Liver (tissue), 9 donors: ENCODE results near the gene ALDH1B1. TPM values are rescaled to one million over a fixed set of nuclear protein-coding genes. Genes with fewer than 3 reads are reported as not detected.

Experiments used
- DNase-seq: peaks from one replicate; pipeline ENCODE4 v3.0.0-alpha.2; 2017; ENCODE audit warnings: low spot score
- H3K27ac ChIP-seq, 2 donors: one replicate each; pipeline ENCODE4 v1.7.0; 2013; ENCODE audit warnings: inconsistent platforms in 2 of 2, low read length in 2 of 2, control low read depth in 1 of 2, low read depth in 1 of 2, mild to moderate bottlenecking in 1 of 2
- H3K27me3 ChIP-seq, 4 donors: one replicate each; pipeline versions ENCODE4 v1.6.1 to v1.7.0; 2013; ENCODE audit warnings: low read length in 3 of 4, inconsistent platforms in 1 of 4, mild to moderate bottlenecking in 1 of 4, moderate library complexity in 1 of 4; ENCODE audit not compliant: control insufficient read depth in 4 of 4, insufficient read depth in 4 of 4
- H3K36me3 ChIP-seq, 4 donors: one replicate each; pipeline versions ENCODE4 v1.6.1 to v1.7.0; 2013; ENCODE audit warnings: low read length in 3 of 4, mild to moderate bottlenecking in 3 of 4, low read depth in 1 of 4, moderate library complexity in 1 of 4; ENCODE audit not compliant: control insufficient read depth in 4 of 4, insufficient read depth in 3 of 4
- H3K4me1 ChIP-seq, 4 donors: one replicate each; pipeline versions ENCODE4 v1.6.1 to v1.7.0; 2013; ENCODE audit warnings: low read length in 3 of 4, mild to moderate bottlenecking in 3 of 4, moderate library complexity in 1 of 4; ENCODE audit not compliant: control insufficient read depth in 4 of 4, insufficient read depth in 4 of 4
- H3K4me3 ChIP-seq, 3 donors: one replicate each; pipeline versions ENCODE4 v1.6.1 to v1.7.0; 2013; ENCODE audit warnings: low read length in 3 of 3, control low read depth in 1 of 3, low read depth in 1 of 3, mild to moderate bottlenecking in 1 of 3
- H3K9ac ChIP-seq, 2 donors: one replicate each; pipeline ENCODE4 v1.7.0; 2013; ENCODE audit warnings: low read length in 2 of 2, mild to moderate bottlenecking in 2 of 2, moderate library complexity in 2 of 2, control low read depth in 1 of 2, low read depth in 1 of 2
- H3K9me3 ChIP-seq, 4 donors: one replicate each; pipeline versions ENCODE4 v1.6.1 to v1.7.0; 2013; ENCODE audit warnings: low read length in 3 of 4; ENCODE audit not compliant: control insufficient read depth in 4 of 4
- ATF3 ChIP-seq: IDR thresholded peaks from 2 replicates; pipeline ENCODE4 v1.6.1; 2016; ENCODE audit warnings: antibody characterized with exemption
- EGR1 ChIP-seq, 2 donors: IDR thresholded peaks; 2 replicates each; pipeline ENCODE4 v1.6.1; 2016 to 2018; ENCODE audit warnings: antibody characterized with exemption in 2 of 2, low read depth in 2 of 2
- FOXA1 ChIP-seq: IDR thresholded peaks from 2 replicates; pipeline ENCODE4 v1.6.1; 2016; ENCODE audit warnings: antibody characterized with exemption
- FOXA2 ChIP-seq: IDR thresholded peaks from 2 replicates; pipeline ENCODE4 v1.6.1; 2016; ENCODE audit warnings: antibody characterized with exemption
- GABPA ChIP-seq, 2 donors: IDR thresholded peaks in 1 of 2; conservative IDR thresholded peaks in 1 of 2; 2 replicates each; pipeline ENCODE4 v1.6.1; 2016; ENCODE audit warnings: antibody characterized with exemption in 2 of 2, mild to moderate bottlenecking in 1 of 2, moderate library complexity in 1 of 2
- HNF4A ChIP-seq, 2 donors: conservative IDR thresholded peaks; 2 replicates each; pipeline ENCODE4 v1.6.1; 2016; ENCODE audit warnings: antibody characterized with exemption in 2 of 2, mild to moderate bottlenecking in 2 of 2
- HNF4G ChIP-seq: IDR thresholded peaks from 2 replicates; pipeline ENCODE4 v1.6.1; 2016; ENCODE audit warnings: antibody characterized with exemption
- JUND ChIP-seq, 2 donors: IDR thresholded peaks; 2 replicates each; pipeline ENCODE4 v1.6.1; 2016; ENCODE audit warnings: antibody characterized with exemption in 2 of 2
- MAX ChIP-seq: IDR thresholded peaks from 2 replicates; pipeline ENCODE4 v1.6.1; 2016; ENCODE audit warnings: antibody characterized with exemption
- NR2F2 ChIP-seq: IDR thresholded peaks from 2 replicates; pipeline ENCODE4 v1.6.1; 2016; ENCODE audit warnings: antibody characterized with exemption
- RAD21 ChIP-seq, 2 donors: IDR thresholded peaks; 2 replicates each; pipeline ENCODE4 v1.6.1; 2016; ENCODE audit warnings: antibody characterized with exemption in 2 of 2, mild to moderate bottlenecking in 2 of 2
- RXRA ChIP-seq, 2 donors: IDR thresholded peaks; 2 replicates each; pipeline ENCODE4 v1.6.1; 2017 to 2018; ENCODE audit warnings: antibody characterized with exemption in 2 of 2, mild to moderate bottlenecking in 1 of 2
- SP1 ChIP-seq: IDR thresholded peaks from 2 replicates; pipeline ENCODE4 v1.6.1; 2018; ENCODE audit warnings: antibody characterized with exemption, mild to moderate bottlenecking
- TAF1 ChIP-seq: conservative IDR thresholded peaks from 2 replicates; pipeline ENCODE4 v1.6.1; 2016; ENCODE audit warnings: antibody characterized with exemption, mild to moderate bottlenecking
- YY1 ChIP-seq: IDR thresholded peaks from 2 replicates; pipeline ENCODE4 v1.6.1; 2016; ENCODE audit warnings: antibody characterized with exemption, mild to moderate bottlenecking
- WGBS: extraction: QIAGEN DNeasy Blood & Tissue Kit; methylation state at CpG from one replicate; pipeline ENCODE4 v1.1.7; 2013; 5-methylcytosine and 5-hydroxymethylcytosine counted together
- polyA plus RNA-seq, 2 donors: library from polyadenylated mRNA; stranded (reverse) in 1 of 2; unstranded in 1 of 2; fragments of 200-250 nt in 1 of 2; fragments of >200 nt in 1 of 2; fragmentation: Nextera tagmentation in 1 of 2; extraction: Ambion mirVana in 1 of 2; gene quantifications; one replicate each; pipeline versions ENCODE4 v1.2.1 to v1.2.3, GENCODE V29; 2013 to 2015
- total RNA-seq, 2 donors: library from RNA; depleted of rRNA; stranded (reverse); fragments of >200 nt; gene quantifications; one replicate each; pipeline ENCODE4 v1.2.3, GENCODE V29; 2014
- TF ChIP-seq, protein P1 (sequence below): IDR thresholded peaks from 2 replicates; pipeline ENCODE4 v1.6.1; 2016; ENCODE audit warnings: antibody characterized with exemption
- TF ChIP-seq, protein P2 (sequence below): IDR thresholded peaks from 2 replicates; pipeline ENCODE4 v1.6.1; 2016; ENCODE audit warnings: antibody characterized with exemption, mild to moderate bottlenecking
- TF ChIP-seq, protein P3 (sequence below): fragments of 150-350 bp; IDR thresholded peaks from 2 replicates; pipeline ENCODE4 v1.5.1; 2017; ENCODE audit warnings: improper control_type of control experiment, low read depth, low read length; ENCODE audit not compliant: missing input control
- donor health status: healthy.
- donor health status: healthy.
- donor health status: healthy.
- donor health status: healthy.
- donor health status: healthy.

Gene ALDH1B1
- total and polyA plus RNA-seq, 4 donors, result 18.9 to 73.9 (median 52.6) TPM

DNA sequence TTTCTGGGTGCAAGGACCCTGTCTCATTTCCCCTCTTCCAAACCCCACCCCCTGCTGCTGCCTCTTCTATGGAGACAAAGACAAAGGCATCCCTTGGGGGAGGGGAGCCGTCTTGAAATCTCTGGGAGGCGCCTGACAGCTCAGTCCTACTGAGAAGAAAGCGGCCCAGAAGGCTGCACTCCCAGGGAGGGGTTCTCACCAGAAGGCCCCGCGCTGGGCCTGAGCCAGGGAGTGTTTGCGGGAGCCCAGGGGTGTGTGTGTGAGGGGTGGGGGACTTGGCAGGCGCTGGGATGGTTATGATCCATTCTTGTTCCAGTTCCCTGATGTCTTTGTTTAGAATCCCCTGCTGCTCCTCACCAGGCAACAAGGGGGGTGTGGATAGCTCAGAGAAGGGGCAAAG, 45.7 kb upstream of the ALDH1B1 start:
- Histone ChIP-seq H3K27me3 (no peaks in the 10 kb centered on the region), H3K9me3 (no peaks in the 10 kb centered on the region), H3K4me1 (no peaks in the 10 kb centered on the region), H3K4me3 (no peak overlapping the region), H3K36me3 (no peaks in the 10 kb centered on the region), H3K9ac (no peak overlapping the region), H3K27ac (no peak overlapping the region)
- WGBS, result 73% methylated on average over 7 of the region's 7 CpGs
- peak; percentile 31 for DNase-seq
- TF ChIP-seq, protein P1, sequence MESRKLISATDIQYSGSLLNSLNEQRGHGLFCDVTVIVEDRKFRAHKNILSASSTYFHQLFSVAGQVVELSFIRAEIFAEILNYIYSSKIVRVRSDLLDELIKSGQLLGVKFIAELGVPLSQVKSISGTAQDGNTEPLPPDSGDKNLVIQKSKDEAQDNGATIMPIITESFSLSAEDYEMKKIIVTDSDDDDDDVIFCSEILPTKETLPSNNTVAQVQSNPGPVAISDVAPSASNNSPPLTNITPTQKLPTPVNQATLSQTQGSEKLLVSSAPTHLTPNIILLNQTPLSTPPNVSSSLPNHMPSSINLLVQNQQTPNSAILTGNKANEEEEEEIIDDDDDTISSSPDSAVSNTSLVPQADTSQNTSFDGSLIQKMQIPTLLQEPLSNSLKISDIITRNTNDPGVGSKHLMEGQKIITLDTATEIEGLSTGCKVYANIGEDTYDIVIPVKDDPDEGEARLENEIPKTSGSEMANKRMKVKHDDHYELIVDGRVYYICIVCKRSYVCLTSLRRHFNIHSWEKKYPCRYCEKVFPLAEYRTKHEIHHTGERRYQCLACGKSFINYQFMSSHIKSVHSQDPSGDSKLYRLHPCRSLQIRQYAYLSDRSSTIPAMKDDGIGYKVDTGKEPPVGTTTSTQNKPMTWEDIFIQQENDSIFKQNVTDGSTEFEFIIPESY, result no peak
- no peak for TF ChIP-seq RXRA (IDR thresholded peaks at IDR 0.05)
- TF ChIP-seq, protein P2, sequence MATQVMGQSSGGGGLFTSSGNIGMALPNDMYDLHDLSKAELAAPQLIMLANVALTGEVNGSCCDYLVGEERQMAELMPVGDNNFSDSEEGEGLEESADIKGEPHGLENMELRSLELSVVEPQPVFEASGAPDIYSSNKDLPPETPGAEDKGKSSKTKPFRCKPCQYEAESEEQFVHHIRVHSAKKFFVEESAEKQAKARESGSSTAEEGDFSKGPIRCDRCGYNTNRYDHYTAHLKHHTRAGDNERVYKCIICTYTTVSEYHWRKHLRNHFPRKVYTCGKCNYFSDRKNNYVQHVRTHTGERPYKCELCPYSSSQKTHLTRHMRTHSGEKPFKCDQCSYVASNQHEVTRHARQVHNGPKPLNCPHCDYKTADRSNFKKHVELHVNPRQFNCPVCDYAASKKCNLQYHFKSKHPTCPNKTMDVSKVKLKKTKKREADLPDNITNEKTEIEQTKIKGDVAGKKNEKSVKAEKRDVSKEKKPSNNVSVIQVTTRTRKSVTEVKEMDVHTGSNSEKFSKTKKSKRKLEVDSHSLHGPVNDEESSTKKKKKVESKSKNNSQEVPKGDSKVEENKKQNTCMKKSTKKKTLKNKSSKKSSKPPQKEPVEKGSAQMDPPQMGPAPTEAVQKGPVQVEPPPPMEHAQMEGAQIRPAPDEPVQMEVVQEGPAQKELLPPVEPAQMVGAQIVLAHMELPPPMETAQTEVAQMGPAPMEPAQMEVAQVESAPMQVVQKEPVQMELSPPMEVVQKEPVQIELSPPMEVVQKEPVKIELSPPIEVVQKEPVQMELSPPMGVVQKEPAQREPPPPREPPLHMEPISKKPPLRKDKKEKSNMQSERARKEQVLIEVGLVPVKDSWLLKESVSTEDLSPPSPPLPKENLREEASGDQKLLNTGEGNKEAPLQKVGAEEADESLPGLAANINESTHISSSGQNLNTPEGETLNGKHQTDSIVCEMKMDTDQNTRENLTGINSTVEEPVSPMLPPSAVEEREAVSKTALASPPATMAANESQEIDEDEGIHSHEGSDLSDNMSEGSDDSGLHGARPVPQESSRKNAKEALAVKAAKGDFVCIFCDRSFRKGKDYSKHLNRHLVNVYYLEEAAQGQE, result no peak
- no peak for TF ChIP-seq YY1
- no peak for TF ChIP-seq EGR1 (IDR thresholded peaks at IDR 0.05; ENCODE audit: low read depth in 2 of 2)
- no peak for TF ChIP-seq RAD21 (IDR thresholded peaks at IDR 0.05)
- no peak for TF ChIP-seq NR2F2
- no peak for TF ChIP-seq MAX

- H3K9ac ChIP-seq, result no peak overlapping the region
- H3K36me3 ChIP-seq, result no peaks in the 10 kb centered on the region
- 71% methylated on average over 2 of the region's 2 CpGs for WGBS
- H3K27me3 ChIP-seq, result no peaks in the 10 kb centered on the region
- DNase-seq, result peak; percentile 25
- H3K9me3 ChIP-seq, result no peaks in the 10 kb centered on the region
- TF ChIP-seq JUND (IDR thresholded peaks at IDR 0.05), result no peak
- no peak for TF ChIP-seq ATF3
- TF ChIP-seq YY1, result no peak
- TF ChIP-seq HNF4G, result no peak
- TF ChIP-seq HNF4A (conservative IDR thresholded peaks at IDR 0.05), result no peak
- no peak for TF ChIP-seq FOXA2
- no peak for TF ChIP-seq MAX
- no peak for TF ChIP-seq EGR1 (IDR thresholded peaks at IDR 0.05; ENCODE audit: low read depth in 2 of 2)
- TF ChIP-seq, protein P2, result no peak
- TF ChIP-seq TAF1, result no peak
- TF ChIP-seq NR2F2, result no peak
- TF ChIP-seq, protein P3, sequence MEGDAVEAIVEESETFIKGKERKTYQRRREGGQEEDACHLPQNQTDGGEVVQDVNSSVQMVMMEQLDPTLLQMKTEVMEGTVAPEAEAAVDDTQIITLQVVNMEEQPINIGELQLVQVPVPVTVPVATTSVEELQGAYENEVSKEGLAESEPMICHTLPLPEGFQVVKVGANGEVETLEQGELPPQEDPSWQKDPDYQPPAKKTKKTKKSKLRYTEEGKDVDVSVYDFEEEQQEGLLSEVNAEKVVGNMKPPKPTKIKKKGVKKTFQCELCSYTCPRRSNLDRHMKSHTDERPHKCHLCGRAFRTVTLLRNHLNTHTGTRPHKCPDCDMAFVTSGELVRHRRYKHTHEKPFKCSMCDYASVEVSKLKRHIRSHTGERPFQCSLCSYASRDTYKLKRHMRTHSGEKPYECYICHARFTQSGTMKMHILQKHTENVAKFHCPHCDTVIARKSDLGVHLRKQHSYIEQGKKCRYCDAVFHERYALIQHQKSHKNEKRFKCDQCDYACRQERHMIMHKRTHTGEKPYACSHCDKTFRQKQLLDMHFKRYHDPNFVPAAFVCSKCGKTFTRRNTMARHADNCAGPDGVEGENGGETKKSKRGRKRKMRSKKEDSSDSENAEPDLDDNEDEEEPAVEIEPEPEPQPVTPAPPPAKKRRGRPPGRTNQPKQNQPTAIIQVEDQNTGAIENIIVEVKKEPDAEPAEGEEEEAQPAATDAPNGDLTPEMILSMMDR, result no peak
- no peak for TF ChIP-seq SP1
- TF ChIP-seq FOXA1, result no peak
- no peak for TF ChIP-seq GABPA (IDR thresholded peaks at IDR 0.05 in 1 of 2, conservative IDR thresholded peaks at IDR 0.05 in 1 of 2)
- TF ChIP-seq RAD21 (IDR thresholded peaks at IDR 0.05), result no peak
- no peak overlapping the region for H3K27ac ChIP-seq
- no peak overlapping the region for H3K4me3 ChIP-seq
- H3K4me1 ChIP-seq, result no peaks in the 10 kb centered on the region
Observed at GRCh38 chr9:38347271-38347671, 45.2 kb upstream of the ALDH1B1 start.
